HT-29 (cell line): ENCODE measurements around the gene PAIP2. TPM values are rescaled to one million over a fixed set of nuclear protein-coding genes. Genes with fewer than 3 reads are reported as not detected.
A peak's percentile ranks its signal among the peaks of the same experiment; 100 is the strongest.
"Not testable (repeated sequence)": the region's sequence is repeated elsewhere in the genome, so short reads cannot be mapped to it uniquely, and the experiment has no call there.

ENCODE experiments used
- DNase-seq: peaks from one replicate; pipeline ENCODE4 v3.0.0-alpha.2; 2015; ENCODE audit warnings: low spot score
- total RNA-seq: library from RNA; depleted of rRNA; stranded (reverse); fragments of >200 nt; shearing (Covaris generic); gene quantifications from 2 replicates; pipeline ENCODE4 v1.2.3, GENCODE V29; 2014; rRNA removed

The PAIP2 gene, protein sequence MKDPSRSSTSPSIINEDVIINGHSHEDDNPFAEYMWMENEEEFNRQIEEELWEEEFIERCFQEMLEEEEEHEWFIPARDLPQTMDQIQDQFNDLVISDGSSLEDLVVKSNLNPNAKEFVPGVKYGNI
- total RNA-seq, result 28.5 and 29.4 TPM in 2 replicates

DNA sequence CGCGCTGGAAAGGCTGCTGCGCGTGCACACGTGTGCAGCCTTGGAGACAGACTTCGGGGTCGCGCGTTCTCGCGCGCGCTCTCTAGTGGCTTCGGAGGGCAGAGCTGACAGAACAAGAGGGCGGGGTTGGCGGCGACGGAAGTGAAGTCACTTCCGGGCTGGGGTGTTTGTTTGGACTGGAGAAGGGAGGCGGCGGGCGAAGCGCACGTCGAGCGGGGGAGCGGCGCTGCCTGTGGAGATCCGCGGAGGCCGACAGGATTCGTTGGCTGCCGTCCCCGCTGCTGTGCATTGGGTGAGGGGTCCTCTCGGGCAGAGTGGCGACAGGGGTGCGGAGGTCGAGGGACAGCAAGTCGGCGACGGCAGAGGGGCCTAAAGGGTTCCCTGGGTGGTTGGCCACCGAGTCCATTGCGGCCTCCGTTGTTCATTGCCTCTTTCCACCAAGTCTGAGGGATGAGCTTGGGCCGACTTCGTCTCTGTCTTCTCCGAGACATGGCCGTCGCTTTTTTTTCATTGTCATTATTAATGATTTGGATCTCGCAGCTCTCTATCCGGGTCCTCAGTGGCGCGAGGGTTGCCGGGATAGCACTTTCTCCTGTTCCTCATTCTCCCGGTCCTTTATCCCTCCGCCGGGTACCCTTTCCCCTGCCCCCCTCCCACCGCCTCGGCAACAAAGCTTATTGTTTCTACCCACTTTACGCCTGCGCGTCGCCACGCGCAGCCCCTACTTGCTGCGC lies at the start of gene PAIP2:
Gene PAIP2, plus strand, starts transcription at position 166 of the 734 bp plus-strand sequence. CDS start 21,931 bp downstream, outside the sequence.
- peak; percentile 97 for DNase-seq

DNA sequence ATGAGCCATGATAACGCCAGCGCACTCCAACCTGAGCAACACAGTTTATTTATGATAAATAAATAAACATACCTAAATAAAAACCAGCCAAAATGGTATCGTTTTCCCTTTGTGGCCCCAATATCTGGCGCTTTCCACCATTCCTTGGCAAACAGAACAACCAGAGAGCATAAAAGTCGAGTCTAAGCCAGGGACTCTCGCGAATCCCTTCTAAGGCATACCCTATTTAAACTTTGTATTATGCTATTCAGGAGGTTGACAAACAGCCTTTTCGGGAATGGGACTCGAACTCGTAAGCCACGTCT lies 48.5 kb upstream of the PAIP2 start:
- DNase-seq, result no peak

DNA sequence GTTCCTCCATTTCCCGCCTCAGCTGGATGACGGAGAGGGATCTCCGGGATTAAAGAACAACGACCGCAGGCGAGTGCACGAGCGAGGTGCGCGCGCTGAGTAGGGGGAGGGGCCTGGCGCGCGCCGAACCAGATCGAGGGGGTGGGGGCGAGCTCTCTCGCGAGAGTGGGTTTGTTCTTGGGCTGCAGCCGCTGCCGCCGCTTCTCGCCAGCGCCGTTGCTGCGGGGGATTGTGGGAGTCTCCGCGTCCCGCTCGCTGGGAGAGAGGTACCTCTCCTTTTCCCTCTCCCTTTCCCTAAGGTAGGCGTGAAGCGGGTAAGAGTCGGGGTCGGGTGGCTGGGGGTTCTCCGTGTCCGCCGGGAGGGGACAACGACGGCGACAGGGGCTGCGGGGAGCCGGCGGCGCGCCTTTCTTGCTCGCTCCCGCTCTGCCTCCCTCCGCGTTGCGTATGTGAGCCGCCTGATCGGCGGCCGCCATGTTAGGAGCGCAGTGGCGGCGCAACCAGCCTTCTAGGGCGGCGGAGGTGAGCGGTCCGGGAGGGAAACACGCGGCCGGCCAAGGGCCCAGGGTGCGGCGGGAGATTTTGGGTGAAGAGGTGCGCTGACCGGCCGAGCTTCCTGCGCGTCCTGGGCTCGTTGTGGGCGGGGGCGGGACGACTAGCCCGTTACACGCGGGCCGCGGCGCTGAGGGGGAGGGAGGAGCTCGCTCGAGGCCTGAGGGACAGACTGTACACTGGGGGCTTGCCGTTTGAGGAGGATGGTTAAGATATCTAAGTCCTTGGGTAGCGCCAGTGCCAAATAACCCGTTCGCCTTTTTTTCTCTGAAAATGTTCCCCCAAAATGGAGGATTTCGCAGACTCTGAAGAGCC lies 47.9 kb upstream of the PAIP2 start, which contains the start of gene MATR3:
Gene MATR3, plus strand, starts transcription at position 234 of the 867 bp plus-strand sequence. CDS start 13,676 bp downstream, outside the sequence.
- peak; percentile 96 for DNase-seq

DNA sequence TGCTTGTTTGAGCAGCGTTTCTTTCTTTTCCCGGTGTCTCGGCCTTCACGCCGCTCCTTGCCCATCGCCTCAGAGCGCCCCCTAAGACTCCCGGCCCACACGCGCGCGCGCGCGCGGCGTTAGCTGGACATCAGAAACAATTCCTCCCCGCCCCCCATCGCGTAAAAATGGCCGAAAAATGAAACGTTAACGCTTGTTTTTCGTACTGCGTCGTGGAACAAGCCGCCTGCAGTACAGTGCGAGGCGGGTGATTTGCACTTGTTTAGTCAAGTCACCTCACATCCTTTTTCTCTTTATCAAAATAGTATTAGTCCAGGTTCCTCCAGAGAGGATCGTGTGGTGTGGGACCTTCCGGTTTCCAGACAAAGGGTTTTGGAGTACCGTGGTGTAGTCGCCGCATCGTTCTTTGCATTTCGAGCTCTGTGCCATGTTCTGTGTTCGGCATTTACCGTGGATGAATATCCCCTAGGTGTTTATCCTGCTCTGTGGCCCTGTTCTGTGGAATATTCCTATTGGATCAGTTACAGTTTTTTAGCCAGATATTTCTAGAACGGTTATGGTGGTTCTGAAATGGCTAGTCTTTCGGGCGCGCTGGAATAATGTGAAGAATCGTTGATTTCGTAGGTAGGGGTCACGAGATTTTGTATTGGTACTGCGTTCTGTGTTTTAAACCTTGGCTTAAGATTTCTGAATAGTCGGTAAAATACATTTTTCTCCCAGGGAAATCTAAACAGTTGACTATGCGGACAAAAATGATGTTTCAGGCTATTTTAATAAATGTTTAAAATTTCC lies 47.1 kb upstream of the PAIP2 start:
- peak; percentile 89 for DNase-seq

DNA sequence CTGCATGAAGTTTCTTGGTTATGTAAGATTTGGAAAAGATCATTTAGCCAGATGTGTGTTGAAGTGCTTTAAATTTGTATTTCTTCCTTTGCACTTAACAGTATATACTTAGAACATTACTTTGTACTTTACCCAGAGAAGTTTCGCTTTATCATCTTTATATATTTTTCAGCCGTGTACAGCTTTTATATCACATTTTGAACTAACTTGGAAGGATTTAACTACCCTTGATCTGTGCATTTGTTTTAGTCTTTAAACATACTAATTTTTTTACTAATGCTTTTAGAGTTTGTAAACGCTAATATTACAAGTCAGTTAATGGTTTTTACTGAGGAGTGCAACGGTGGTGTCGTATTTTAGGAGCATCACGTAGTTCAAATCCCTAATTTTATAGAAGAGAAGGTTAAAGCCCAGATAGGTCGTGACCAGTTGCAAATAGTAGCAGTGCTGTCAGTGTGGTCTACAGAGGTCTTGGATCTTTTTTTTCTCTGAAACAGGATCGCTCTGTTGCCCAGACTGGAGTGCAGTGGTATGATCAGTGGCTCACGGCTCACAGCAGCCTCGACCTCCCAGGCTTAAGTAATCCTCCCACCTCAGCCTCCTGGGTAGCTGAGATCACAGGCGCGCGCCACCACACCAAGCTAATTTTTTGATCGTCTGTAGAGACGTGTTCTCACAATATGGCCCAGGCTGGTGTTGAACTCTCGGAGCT lies 46.2 kb upstream of the PAIP2 start:
- no peak for DNase-seq

DNA sequence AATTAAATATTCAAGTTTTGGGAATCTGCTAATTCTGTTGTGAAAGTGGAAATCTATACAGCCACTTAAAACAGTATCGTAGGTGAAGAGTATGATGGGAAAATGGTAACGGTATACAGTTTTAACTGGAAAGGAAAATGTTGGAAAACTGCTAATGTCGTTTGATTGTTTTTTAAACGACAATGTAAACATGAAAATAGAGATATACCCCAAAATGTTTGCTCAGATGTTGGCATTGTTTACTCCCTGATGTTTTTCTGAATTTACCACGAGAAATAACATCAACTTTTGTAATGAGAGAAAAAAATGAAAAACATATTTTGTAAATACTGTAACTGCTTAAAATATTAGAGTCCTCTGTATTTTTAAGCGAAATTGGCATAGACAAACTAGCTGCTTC lies 45.5 kb upstream of the PAIP2 start:
- no peak for DNase-seq

DNA sequence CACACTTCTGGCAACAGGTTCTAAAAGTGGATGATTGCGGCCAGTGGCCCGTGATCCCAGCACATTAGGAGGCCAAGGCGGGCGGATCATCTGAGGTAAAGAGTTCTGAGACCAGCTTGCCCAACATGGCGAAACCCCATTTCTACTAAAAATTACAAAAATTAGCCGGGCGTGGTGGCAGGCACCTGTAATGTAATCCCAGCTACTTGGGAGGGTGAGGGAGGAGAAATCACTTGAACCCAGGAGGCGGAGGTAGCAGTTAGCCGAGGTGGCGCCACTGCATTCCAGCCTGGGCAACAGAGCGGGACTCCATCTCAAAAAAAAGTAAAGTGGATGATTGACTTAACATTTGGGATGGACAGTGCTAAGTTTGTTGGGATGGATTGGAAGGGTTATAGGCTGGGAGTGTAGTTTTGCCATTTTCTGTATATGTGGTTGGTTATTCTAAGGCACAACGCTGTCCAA lies 44.8 kb upstream of the PAIP2 start:
- no peak for DNase-seq

DNA sequence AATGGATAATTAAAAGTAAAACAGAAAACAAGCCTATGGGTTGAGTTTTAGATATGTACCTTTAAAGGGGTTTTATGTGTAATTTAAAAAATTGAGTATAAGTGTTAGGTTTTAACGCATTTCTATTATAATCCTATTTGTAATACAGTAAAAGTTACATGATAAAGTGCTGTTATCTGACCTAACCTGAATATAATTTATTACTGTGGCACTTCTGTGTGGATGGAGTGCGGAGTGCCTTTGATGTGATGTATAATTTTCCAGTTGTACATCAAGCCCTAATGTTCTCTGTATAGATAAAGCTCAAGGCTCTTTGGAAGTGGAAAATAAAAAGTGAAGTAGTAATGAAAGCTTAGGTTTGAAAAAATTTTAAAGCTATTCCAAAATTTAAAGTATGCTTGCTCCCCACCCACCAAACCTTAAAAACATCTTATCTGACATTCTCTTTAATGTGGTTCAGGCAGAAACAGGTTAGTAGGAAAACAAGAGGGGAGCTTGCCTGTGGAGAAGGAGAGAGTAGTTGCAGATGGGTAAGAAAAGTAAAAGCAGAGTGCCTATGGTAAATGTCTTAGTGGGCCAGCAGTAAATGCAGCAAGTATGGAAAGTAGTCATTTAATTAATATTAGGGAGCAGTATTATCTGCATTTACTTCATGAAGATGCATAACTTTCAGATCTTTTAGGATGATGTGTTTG lies 44.1 kb upstream of the PAIP2 start:
- DNase-seq, result no peak

DNA sequence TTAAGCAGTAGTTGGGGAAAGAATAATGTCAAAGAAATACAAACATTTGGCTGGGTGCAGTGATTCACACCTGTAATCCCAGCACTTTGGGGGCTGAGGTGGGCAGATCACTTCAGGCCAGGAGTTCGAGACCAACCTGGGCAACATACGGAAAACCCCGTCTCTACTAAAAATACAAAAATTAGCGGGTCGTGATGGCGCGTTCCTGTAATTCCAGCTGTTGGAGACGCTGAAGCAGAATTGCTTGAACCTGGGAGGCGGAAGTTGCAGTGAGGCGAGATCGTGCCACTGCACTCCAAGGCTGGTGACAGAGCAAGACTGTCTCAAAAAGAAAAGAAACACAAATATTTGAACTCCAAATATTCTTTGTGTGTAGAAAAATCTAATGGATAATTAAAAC lies 43.4 kb upstream of the PAIP2 start:
- no peak for DNase-seq

DNA sequence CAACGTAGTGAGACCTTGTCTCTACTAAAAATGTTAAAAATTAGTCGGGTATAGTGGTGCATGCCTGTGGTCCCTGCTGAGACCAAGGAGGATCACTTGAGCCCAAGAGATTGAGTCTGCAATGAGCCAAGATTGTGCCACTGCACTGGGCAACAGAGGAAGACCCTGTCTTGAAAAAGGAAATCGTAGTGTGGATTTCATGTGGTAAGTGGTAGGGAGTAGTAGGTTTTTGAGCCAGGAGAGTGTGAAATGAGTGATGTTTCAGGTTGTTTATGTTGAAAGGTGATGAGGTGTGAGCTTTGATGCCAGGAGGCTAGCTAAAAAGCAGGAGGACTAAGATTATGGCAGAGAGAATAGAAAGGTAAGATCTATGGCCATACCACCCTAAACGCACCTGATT lies 42.2 kb upstream of the PAIP2 start:
- DNase-seq, result no peak

DNA sequence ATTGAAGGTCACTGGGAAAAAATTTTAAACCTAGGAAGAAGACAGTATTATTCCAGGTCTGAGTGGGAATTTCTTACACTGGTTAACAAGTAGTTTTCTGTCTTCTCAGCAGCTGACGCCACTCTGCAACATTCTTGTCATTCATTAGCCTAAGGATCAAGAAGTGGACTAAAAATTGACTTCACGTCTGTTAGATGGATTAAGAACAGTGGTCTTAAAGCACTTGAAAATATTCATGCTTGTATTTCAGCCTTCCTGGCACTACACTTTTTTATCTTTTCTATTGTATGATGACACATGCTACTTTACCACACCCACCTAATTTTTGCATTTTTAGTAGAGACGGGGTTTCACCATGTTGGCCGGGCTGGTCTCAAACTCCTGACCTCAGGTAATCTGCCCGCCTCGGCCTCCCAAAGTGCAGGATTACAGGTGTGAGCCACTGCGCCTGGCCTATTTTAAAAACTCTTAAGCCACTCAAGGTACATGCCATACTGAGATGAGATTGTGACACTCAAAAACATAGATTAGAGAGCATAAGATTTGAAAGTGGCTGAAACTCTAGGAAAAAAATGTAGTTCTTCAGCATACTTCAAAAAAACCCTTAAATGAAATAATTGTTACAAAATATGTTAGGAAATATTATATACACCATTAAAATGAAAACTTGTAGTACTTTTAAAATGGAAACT lies 39.7 kb upstream of the PAIP2 start:
- DNase-seq, result no peak

DNA sequence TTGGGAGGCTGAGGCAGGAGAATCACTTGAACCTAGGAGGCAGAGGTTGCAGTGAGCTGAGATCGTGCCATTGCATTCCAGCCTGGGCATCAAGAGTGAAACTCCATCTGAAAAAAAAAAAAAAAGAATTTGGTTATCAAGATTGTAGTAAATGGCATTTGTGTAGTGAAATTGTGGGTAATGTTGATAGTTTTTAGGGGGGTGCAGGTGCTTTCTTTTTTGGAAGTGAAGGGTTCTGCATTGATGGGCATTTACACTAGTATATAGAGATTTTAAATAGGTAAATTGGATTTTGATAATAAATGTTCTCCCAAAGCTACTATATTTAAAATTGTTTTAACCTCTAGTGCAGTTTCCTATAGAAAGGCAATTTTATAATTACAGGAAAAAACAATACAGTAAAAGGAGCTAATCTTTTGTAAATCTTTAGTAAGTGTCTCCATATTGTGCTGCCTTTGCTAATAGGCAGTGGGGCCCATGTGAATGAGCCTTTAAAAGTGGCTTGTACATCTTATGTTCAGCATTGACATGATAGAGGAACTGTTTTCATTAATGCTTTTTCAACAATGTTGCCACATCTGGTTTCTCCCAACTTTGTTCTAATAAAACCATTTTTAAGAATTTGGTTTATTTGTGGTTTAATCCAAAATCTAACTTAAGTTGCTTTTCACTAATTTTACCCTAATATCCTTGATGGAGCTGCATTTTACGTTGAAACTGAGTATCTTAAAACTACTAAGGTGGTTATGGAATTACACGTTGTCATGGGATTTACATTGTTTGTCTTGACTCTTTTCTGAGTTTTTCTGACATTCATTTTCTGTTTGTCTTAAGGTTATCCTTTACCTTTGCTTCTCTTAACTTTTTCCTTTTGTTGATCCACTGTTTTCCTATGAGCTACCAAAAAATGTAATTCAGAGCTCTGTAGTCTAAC lies 37.0 kb upstream of the PAIP2 start:
- no peak for DNase-seq

DNA sequence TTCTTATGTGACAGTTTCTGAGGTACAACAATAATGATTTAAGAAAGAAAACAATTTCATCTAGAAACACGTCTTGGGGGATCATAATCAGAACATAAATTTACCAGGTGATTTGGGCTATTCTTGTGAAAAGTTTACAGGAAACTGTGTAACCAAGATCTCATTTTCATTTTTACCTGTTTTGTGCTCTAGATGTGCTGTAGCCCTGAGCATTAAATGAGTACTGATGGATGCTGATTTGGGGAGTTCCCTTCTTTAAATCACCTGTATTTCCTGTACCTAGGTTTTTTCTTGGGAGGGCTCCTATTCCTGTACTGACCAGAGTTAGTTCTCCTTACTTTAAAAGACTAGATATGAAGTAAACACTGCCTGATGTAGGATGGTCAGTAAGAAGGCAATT lies 35.5 kb upstream of the PAIP2 start:
- no peak for DNase-seq

DNA sequence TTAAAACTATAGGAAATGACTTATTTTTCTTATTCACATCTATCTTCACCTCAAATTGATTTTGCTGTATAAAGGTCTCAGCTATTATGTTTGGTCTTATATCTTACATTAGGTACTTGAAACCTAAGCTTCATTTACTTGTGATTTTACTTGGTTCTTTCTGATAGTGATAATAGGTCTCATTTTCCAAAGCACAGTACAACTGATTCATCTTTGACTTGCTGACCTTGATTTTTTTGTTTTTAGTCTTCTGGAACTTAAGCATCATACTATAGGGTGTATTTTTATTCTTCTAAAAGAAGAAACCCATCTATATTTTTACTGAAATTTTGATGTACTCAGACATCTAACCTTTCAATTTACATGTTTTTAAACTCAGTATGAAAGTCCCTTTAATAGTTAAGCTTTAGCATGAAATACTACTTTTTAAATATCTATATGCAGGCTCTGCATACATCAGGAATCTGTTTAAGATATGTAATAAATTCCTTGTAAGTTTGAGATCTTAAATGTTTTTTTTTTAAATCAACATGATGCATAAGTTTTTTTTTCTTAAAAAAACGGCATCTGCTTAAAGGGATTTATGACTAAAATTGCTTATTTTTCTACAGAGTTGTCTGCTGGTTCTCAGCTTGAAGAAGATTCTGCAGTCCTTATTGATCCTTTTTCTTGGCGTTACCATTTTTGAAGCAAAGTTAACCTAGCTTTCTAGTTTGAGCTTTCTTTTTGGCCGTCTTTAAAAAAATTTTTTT lies 34.9 kb upstream of the PAIP2 start:
- no peak for DNase-seq

DNA sequence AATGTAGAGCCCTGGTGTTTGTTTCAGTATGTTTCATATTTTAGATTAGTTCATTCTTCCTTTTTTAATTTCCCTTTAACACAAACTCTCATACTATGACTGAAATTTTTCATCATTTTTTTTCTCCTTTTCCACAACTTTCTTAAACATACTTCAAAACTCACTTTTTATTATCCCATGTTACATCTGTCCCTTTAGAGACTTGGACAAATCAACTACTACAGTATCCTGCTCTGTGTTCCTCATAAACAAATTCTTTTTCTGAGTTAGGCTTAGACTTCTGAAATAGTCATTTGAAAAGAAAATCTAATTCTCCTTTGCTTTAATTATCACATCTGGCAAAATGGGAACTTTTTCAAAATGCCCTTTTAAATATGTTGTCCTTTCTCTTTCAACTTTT lies 32.9 kb upstream of the PAIP2 start:
- DNase-seq, result no peak

DNA sequence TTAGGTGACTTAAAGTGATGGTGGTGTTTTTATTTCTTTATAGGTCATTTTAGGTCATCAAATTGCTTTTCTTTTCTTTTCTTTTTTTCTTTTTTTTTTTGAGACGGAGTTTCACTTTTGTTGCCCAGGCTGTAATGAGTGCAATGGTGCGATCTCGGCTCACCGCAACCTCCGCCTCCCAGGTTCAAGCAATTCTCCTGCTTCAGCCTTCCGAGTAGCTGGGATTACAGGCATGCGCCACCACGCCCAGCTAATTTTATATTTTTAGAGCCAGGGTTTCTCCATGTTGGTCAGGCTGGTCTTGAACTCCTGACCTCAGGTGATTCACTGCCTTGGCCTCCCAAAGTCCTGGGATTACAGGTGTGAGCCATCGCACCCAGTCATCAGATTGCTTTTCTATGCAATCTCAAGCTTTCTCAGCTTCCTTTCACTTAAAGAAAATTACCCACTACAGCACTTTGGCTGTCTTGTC lies 30.9 kb upstream of the PAIP2 start:
- DNase-seq, result not testable (repeated sequence)

DNA sequence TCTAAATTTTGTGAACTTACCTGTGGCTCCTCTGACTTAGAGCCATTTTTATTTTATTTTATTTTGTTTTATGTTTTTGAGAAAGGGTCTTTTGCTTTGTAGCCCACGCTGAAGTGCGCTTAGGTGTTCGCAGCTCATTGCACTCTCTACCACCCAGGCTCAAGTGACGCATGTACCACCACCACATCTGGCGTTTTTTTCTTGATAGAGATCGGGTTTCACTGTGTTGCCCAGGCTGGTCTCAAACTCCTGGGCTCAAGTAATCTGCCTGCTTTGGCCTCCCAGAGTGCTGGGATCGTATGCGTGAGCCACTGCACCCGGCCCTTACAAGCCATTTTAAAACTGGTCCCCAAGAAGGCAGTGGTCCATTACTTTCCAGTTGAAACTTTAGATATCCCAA lies 29.6 kb upstream of the PAIP2 start:
- no peak for DNase-seq

DNA sequence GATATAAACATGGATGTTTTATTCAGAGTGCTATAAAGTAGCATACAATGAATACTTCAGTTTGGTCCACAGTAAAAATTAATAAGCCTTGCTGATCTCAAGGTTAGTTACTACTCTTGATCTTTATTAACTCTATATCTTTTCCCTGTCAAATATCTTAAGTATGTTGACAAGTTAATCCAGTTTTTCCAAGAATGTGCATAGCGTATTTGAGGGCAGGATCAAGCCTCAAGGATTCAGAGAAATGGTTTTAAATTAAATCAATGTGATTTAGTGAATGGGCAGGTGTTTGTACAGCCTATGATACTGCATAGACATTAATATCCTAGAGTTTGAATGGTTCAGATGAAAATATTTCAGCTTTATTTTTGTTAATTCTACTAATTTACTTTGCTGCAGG lies 27.4 kb upstream of the PAIP2 start:
- no peak for DNase-seq
